ENCODE results near the gene COQ5. TPM values are rescaled to one million over a fixed set of nuclear protein-coding genes. Genes with fewer than 3 reads are reported as not detected.
"Not testable (repeated sequence)": the region's sequence is repeated elsewhere in the genome, so short reads cannot be mapped to it uniquely, and the experiment has no call there.

The COQ5 gene
- total RNA-seq, 1 donor from 2014 or later: 19.0 TPM

DNA sequence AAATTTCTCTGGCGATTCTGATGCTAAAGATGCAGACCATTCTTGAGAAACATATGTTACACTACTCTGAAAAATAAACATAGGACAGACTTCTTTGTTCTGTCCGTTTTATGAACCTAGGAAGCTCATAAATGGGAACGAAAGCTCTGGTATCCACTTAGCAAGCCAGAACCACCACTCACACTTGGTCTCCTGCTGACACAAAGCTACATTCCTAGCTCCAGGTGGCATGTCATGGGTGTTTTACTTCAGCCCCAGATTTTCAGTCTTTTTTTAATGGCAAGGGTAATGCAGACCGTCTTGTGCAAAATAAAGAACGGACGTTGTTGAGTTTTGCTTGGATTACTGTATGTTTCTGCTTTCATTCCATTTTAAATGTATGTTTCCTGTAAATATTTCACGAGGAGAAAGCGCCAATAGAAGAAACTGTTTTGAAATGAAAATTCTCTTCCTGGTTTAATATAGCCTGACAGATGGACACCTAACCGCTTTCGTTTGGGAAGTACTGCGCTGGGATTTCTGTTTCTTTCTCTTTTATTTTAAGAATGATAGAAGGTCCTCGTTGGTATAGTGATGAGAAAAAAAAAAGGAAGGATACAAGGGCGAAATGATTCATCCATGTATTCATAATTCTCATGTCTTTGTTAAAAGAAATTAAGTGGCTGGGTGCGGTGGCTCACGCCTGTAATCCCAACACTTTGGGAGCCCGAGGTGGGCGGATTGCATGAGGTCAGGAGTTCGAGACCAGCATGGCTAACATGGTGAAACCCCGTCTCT is 871 bp upstream of the COQ5 start:
- peak; percentile 68 to 72 for DNase-seq (ENCODE audit: low read depth in 2 of 2)

DNA sequence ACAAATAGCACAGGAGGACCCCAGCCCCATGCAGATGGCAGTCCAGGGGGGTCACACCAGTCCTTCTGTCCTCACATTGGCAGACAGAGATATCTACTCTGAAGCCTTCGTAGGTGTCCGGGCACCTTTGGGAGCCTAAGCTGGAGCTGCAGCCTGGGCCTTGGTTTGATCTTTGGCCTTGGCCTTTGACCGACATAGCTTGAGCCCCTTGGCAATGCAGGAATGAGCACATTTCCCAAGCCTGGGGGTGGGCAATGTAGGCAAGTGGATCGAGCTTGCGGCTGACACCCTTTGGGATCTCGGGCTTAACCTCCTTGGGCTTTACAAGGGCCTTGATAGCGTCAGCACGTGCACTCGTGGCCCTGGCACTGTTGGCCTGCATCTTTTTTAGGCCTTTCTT is 6.4 kb downstream of the COQ5 start:
- no peak for DNase-seq (ENCODE audit: low read depth in 2 of 2)

DNA sequence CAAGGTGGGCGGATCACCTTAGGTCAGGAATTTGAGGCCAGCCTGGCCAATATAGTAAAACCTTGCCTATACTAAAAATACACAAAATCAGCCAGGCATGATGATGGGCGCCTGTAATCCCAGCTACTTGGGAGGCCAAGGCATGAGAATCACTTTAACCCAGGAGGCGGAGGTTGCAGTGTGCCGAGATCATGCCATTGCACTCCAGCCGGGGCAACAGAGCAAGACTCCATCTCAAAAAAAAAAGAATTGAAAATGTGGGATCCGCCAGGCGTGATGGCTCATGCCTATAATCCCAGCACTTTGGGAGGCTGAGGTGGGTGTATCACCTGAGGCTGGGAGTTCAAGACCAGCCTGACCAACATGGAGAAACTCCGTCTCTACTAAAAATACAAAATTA is 9.6 kb downstream of the COQ5 start:
- not testable (repeated sequence) for DNase-seq (ENCODE audit: low read depth in 2 of 2)

DNA sequence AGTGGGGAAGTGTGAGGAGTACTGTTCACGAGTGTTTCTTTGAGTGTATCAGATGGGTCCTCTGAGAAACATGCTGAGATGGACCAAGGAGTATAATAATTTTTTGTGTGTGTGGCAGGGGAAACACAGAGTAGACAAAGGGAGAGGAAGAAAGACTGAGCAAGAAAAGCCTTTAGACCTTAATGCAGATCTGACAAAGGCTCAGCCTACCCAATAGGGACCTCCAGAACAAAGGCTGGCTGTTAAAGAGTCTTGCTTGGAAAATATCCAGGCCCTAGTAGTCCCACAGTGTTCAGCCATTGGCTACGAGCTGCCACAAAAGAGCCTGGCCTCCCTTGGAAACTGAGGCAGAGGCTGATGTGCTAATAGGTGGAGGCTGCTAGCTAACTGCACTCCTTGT is 13.5 kb downstream of the COQ5 start:
- no peak for DNase-seq (ENCODE audit: low read depth in 2 of 2)

DNA sequence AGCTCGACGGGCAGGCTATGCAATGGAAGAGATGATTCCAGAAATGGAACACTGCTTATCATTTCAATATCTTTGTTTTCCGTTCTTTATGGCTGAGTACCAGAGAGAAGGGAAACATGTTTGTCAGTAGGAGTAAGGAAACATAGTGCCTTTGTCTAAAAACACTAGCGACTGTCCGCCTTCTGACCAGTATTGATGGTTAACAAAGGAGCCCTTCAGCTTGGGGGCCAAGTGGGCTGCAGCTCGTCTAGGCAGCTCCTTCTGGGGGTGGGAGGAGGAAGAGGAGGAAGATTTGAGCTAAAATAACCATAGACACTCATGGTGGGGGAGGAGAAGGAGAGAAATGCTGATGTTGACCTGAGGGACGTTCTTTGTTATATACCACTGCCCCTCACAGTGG is 15.0 kb downstream of the COQ5 start:
- no peak for DNase-seq (ENCODE audit: low read depth in 2 of 2)

DNA sequence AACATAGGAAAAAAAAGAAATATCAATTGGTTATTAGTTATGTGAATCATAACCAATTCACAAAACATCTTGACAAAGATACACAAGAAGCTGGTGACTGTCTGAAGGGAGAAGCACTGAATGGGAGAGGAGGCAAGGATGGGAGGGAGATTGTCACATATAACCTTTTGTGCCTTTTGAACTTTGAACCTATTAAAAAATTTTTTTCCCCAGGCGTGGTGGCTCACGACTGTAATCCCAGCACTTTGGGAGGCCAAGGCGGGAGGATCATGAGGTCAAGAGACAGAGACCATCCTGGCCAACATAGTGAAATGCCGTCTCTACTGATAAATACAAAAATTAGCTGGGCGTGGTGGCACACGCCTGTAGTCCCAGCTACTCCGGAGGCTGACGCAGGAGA is 20.4 kb downstream of the COQ5 start:
- no peak for DNase-seq (ENCODE audit: low read depth in 2 of 2)

DNA sequence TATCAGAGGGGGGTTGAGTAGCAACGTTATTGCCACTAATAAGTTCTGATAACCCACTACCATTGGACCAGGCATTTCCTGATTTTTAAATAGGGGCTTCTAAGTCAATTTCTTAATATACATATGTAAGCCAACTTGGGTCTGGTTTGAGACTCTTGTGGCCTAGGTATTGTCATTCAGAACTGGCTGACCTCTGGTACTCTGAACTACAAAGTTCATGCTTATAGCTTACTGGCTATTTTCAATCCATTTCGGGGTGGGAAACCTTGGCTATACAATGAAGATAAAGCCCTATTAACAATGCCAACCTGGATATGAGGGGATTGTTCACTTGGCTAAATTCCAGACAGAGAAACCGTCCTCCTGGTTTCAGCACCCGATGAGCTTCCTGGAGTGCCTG is 24.4 kb downstream of the COQ5 start:
- no peak for DNase-seq (ENCODE audit: low read depth in 2 of 2)

DNA sequence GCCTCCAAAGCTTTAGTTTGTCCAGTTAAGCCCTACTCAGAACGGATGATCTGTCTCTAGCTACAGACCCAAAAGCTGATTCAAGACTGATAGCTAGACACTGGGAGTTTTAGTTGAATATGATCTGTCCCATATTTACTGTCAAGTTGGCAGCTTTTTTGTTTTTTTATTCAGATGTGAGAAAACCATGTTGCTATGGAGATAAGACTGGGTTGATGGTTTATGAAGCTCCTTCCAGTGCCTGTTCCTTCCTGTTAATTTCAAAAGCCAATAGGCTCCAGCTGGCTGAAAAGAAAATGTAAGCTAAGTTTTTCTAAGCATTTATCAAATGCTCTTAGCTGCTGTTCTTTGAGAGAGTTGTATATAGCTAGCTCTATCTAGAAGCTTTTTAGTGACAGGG is 28.4 kb downstream of the COQ5 start:
- DNase-seq (ENCODE audit: low read depth in 2 of 2): peak in 1 of 2 donors; percentile 63

DNA sequence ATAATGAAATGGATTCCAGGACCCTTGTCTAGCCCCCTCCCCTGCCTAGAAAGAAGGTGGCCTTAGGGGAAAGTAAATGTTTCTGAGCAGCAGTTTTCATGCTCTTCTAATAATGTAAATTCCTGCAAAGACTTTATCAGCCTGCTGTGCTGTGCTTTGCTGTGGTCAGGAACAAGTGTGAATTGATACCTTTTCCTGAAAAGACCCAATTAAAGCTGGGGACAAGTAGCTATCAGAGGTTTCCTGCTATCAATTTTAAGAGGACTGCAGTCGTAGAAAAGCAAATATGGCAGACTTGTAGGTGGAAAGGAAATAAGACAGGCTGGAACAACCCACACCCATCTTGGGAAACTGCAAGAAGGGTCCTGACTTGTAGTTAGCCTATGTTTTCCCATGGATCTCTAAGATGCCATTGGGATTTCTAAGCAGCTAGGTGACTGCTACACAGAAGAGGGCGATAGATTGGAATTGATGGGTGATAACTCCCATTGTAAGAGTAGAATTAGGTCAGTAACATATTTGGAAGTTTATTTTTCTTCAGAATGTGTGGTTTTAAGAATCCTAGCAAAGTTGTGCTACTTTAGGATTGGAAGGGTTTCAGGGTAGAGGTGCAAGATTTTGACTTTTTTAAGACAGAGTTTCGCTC is 30.0 kb downstream of the COQ5 start:
- DNase-seq (ENCODE audit: low read depth in 2 of 2): no peak

DNA sequence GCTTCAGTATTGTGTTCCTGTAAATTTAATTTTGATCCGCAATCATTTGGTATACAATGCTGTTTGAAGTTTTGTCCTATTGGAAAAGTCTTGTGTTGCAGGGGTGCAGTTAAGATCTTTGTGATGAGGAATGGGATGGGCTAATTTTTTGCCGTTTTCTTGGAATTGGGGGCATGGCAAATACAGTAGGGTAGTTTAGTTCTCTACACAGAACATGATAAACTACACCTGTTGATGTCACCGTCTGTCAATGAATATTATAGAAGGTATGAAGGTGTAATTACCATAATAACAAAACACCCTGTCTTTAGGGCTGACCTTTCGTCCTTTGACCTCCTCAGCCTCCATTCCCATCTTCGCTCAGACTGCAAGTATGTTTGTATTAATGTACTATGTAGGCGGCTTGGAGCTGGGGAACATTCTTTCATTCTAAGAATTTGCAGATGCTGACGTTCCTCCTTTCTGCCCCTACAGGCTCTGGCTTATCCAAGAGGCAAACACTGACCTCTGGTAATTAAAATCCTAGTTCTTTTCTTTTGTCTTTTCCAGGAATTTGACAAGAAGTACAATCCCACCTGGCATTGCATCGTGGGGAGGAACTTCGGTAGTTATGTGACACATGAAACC is 31.3 kb downstream of the COQ5 start:
- no peak for DNase-seq (ENCODE audit: low read depth in 2 of 2)

DNA sequence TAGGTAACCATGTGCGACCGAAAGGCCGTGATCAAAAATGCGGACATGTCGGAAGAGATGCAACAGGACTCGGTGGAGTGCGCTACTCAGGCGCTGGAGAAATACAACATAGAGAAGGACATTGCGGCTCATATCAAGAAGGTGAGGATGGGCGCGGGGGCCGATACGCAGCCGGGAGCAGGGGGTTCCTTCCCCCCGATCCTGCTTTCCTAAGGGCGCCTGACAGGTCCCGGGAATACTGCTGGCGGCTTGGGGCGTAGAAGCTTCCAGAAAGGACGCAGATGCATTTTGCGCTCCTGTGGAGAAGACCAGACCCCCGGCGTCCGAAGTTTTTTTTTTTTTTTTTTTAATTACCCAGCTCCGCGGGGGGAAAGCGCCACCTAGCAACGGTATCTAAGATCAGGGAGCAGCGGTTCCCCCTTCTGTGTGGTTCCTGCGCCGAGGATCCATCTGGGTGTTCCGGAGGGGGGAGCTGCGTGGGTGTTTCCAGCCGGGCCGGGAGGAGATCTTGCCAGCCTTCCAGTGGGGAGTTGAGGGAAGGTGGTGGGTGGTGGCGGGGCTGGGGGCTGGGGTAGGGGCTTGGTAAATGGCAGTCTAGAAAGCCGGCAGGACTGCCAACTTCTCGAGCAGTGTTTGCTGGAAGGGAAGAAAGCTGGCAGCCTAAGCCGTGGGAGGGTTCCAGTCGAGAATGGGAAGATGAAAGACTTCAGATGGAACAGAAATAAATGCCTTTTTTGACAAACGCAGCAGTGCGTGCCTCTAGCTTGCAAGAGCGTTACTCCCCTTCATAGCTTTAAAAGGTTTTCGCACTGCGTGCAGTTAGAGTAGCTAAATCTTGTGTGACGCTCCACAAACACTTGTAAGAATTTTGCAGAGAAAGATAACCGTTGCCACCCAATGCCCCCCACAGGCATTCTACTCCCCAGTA is 32.3 kb downstream of the COQ5 start:
- DNase-seq (ENCODE audit: low read depth in 2 of 2): peak; percentile 72 to 73

DNA sequence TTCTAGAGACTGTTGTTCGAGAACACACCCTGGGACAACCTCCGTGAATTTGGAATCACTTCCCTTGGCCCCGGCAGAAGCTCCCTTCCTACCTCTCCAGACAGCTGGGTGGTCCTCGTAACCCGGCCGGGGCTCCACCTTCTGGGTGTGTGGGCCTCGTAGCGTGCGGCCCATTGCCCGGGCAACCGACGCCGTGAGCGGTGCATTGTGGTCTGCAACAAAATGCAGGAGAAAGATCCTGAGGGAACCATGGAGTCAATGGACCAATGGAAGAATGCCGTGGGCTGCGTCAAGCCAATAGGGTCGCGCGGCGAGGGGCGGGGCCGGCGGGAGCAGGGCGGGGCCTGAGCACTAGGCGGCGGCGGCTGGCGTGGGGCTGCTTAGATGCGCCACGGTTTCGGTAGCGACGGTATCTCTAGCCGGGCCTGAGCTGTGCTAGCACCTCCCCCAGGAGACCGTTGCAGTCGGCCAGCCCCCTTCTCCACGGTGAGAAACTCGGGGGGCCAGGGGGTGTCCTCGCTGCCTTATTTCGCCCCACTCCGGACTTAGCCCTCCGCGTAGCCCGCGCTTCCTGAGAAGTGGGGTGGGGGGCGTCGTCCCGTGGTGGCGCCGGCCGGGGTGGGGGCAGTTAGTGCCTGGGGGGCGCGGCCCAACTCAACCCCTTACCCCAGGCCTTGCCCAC is 33.1 kb downstream of the COQ5 start, which contains the start of gene DYNLL1:
DYNLL1 (plus strand) TSS at position 383 of the 682 bp plus-strand sequence. CDS start 309 bp downstream, outside the sequence.
- DNase-seq (ENCODE audit: low read depth in 2 of 2): peak; percentile 97

DNA sequence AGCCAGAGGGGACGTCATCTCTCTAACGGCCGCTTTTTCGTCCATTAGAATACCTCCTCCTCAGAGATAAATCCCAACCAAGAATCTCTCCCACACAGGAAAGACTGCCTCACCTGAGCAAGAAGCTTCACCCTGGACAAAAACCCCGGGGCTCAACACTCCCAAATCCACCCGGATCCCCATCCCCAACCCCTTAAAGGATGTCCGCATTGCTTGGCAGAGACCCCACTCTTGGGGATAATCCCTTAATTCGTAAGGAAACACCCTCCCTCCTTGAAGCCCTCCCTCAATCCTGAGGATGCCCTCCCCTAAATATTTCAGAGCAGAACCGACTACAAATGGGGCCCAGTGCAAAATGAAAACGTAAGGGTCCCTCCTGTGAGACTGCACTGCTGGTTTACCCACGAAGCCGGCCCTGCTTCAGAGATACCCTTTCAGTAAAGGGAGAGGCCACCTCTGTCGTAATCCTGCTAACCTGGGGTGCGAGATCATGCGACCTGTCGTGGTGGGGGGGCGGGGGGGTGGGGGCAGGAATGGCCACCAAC is 33.7 kb downstream of the COQ5 start:
- DNase-seq (ENCODE audit: low read depth in 2 of 2): peak in 1 of 2 donors; percentile 16

DNA sequence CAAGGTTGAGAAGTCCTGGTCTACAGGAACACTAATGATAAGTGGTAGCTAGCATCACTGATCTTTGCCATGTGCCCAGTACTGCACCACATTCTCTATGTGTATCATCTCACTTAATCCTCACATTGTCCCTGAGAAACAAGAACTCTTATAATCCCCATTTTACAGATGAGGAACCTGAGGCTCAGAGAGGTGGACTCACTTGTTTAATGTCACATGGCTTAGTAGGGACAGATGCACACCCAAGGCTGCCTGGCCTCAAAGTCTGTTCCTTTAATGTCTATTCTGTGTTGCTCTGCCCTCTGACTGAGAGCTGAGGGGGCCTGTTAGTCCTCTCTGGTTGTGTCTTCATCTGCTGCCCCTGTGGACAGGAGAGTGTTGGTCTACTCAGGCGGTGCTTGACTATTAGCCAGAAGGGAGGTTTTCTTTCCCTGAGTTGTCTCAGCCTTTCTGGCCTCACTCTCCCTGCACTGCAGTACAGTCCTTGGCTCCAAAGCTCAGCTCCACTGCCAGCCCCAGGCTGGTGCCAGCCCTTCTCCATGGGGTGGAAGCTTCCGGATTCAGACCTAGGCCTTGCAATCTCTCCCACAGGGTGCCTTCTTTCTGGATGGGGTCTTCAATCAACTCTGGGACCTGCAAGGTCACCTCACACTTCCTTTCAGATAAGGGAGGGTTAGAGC is 38.0 kb downstream of the COQ5 start:
- no peak for DNase-seq (ENCODE audit: low read depth in 2 of 2)

DNA sequence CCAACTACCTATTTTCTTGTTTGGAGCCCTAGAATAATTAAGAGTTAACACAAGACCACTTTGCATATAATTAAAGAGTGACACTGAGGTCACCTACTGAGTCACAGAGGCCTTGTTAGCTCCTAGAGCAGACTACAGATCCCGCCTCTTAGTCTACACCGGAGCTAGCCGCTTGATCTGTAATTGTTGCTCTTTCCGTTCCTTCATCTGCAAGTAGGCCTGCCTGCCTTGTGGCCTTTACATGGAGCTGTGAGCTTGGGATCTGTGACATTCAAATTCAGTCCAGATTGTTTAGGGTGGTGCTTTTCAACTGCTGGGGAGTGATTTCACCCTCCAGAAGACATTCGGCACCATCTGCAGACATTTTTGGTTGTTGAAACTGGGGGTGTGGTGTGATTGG is 38.6 kb downstream of the COQ5 start:
- DNase-seq (ENCODE audit: low read depth in 2 of 2): no peak

DNA sequence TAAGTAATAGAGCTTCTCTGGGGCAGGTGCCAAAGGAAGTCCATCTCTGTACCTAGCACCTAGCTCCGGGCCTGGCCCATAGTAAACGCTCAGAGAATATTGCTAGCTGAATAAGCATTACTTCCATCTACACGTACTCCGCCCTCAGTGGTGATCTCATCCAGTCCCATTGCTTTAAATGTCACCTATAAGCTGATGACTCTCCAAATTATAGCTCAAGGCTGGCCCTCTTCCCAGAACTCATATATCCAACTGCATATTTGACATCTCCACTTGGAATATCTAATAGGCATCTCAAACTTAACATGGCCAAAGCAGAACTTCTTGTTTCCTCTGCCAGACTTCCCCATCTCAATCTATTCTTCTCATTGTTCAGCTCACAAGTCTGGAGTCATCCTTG is 39.9 kb downstream of the COQ5 start:
- no peak for DNase-seq (ENCODE audit: low read depth in 2 of 2)

DNA sequence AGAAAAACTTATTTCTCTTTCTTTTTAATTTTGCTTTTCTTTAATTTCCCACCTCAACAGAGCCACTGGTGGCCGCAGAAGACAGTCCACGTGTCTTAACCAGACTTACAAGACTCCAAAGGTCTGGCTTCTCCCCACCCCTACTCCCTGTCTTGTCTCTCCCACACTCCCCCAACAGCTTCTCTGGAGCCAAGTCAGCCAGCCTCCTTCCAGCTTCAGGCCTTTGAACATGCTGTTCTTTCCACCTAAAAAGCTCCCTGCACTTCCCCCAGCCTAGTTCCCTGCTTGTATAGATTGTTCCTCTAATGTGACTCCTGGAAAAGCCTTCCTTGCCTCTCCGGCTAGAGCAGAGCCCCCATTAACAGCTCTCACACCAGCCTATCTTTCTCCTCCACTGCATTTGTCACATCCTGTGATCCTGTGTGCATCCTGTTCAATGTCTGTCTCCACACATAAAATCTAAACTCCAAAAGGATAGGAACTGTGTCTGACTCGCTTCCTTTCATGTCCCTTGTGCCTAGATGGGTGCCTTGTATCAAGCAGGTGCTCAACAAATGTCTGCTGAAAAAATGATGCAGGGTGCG is 40.8 kb downstream of the COQ5 start:
- DNase-seq (ENCODE audit: low read depth in 2 of 2): peak; percentile 43 to 59

DNA sequence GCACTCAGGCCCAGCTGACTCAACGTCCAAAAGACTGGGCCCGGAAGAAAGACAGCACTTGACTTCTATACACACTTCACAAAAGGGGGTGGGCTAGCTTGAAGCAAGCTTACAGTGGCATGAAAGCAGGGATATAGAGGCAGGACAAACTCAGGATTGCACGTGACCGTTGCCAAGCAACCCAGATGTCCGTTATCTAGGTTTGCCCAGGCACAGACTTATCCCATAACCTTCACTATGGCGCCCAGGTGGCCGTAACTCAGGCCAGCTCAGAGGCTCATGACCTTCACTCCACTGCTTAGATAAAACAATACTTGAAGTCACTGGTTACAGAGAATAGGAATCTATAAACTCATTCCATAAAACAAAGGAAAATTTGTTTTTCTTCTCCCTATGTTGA is 41.4 kb downstream of the COQ5 start:
- peak in 1 of 2 donors; percentile 24 for DNase-seq (ENCODE audit: low read depth in 2 of 2)

DNA sequence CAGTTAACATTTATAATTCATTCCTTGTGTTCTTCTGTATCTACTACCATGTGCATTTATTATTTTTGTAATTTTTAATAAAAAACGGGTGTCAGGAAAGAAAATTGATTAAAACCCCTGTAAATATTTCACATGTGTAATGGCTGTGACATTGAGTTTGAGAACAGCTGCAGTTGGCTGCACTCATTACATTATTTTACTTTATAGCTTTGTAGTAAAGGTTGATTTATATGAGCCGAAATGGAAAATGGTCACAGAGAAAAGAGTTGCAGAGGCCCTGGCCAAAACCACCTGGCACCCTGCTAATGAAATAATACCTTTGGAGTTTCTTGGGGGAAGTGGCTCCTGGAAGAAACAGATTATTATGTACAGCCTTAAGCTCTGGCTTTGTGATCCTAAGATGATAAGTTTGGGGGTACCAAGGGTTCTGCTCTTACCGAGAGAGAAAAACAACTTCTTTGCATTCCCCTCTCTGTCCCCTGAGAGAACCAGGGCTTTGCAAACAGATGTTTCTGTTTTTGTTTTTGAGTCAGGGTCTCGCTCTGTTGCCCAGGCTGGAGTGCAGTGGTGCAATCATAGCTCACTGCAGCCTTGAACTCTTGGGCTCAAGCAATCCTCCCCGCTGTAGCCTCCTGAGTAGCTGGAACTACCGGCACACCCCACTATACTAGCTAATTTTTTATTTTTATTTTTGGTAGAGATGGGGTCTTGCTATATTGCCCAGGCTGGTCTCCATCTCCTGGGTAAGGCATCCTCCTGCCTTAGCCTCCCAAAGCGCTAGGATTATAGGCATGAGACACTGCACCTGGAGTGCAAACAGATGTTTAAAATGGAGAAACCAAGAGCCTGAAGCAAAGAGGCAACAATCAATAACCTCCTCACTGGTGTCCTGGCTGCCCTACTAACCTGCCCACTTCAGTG is 42.7 kb downstream of the COQ5 start:
- no peak for DNase-seq (ENCODE audit: low read depth in 2 of 2)
